ENCODE results near the gene LBX1.
"Not testable (repeated sequence)": the region's sequence is repeated elsewhere in the genome, so short reads cannot be mapped to it uniquely, and the experiment has no call there.

The LBX1 gene

DNA sequence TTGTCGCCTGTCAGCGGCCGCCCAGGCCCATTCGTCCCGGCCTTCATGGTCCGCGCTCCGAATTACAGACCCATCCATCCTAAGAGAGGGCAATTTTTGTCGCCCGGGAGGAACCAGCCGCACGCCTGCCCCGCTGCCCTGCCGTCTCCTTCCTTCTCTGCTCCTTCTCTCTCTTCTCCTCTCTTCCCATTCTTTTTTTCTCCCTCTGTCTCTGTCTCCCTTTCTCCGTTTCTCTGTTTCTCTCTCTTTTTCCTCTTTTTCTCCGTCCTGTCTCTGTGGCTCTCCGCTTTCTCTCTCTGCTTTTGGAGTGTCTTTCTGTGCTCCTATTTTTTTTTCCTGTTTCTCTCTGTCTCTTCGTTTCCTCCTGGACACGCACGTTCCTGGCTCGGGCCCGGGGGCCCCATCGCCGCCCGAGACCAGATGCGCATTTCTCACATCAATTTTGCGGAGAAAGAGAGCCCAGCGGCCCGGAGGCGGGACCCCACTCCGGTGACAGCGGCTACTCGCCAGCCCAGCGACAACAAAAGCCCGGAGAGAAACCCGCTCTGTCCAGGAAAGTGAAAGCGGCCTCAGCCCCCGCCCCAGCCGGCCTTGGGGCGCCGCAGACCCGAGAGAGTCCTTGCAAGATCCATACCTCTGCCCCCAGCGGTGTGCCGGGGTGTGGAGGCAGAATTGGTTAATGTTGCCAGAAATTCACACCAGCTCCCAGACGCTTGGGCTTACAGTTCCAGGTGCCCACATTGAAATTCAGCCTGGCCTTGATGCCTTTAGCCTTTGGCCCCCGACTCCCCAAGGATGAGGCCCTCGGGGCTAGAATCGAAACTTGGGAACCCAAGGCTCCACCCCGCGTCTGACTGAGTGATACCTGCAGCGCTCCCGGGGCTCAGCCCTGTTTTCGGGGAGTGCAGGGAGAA lies 4.1 kb downstream of the LBX1 start:
- DNase-seq = no peak

DNA sequence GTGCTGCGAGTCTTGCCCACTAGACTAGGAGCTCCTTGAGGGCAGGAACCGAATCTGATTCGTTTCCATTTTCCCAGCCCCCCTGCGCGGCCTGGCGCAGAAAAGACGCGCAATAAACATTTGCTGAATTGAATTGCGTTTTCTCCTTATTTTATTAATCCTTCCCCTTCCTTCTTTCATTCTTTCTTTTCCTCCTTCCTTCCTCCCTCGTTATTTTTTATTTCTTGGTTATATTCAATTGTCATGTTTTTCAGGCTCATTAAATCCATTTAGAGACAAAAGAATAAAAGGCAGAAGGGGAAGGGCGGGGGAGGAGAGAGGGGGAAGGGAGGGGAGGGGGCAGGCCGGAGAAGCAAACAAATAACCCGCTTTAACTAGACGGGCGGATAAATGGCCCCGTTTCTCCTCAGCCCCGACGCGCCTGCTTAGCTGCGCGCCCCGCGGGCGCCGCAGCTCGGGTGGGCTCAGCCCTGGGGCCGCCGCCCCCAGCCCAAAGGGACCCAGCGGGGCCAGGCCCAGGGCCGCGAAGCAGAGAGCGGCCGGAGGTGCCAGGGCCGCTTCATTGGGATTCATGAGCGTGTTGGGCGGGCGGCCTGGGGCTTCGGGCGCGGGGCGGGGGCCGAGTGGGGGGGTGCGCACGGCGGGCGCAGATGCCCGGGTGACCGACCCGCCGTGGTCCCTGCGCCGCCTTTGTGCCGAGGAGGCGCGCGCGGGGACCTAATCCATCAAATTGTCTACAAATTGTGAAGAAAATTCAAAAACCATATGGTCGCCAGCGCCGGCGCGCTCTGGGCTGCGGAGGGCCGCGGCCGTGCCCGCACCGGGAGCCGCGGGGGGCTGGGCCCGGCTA lies 5.0 kb downstream of the LBX1 start:
- no peak for DNase-seq

DNA sequence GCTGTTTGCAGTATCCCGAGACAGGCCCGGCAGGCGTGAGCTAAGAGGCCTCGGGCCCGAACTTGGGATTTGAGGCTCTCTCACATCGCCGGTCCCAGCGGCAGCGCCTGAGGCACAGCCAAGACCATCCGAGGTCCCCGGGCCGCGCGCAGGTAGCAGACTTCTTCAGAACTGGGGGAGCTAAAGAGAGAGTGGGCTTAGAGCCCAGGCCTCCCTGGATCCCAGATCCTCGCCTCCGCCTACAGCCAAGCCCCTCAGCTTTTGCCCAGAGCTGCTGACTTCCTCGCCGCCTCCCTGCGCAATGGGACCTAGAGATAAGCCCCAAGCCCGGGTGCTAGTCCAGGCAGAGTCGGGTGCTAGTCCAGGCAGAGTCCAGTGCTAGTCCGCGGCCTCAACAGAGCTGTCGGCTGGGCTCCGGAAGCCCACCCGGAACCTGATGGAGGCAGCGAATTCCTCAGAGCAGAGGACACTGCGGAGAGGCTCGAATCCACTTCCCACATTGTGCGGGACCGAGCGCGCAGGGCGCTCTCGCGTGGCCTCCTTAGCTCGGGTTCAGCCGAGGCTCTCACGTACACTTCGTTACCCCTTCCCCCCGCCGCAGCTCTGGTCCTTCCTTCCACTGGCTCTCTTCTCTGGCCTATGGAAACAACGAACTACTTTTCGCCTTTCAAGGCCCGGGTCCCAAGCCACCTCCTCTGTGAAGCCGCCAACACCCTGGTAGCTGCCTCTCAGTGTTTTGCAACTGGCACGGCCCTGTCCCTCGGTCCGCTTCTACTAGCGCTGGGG lies 5.8 kb downstream of the LBX1 start:
- DNase-seq = no peak

DNA sequence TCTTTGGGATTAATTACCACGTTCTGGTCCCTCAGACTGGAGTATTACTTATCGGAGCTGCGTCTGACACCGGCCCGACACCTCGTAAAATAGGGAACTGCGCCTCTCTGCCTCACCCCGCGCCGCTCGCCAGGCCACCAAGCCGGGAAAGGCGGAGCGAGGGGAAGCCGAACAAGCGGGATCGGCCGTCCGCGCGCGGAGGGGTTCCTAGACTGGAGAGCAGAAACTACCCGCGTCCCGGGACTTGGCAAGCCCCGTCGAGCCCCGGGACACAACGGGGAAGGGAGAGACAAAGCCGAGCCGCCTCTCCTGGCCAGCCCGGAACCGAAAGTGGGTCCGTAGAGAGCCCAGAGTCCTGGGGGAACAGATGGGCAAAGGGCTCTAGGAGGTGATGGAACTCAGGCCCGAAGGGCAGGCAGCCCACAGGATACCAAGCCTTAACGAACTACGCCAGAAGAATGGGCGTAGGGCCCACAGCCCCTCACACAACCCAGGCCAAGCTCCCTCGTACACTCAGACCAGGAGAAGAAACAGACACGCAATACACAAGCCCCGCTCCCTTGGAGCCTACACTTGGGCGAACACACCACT lies 6.5 kb downstream of the LBX1 start:
- DNase-seq = peak; percentile 5

DNA sequence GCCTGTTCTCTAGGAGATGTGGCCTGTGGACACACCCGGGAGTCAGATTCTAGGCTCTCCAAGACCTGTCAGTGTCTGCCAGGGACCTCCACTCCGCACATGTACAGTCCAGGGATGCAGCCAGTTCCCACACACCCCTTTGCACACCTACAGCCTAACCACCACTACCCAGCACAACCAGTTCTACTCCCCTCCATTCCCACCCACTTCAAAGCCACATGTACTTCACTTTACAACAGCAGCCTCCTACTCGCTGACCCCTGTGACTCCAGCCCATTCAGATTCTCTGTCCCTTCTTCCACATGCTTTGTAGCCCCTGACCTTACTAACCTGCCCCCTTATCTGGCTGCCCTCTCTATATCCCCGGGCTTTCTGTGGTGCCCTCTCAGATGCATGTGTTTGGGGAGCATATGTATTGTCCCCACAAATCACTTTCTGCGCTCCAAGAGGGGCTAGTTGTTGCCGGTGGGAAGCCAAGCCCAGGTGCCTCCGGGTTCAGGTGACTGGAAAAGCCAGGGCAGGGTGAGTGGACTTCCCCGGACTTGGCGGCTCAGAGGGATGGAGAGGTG lies 7.2 kb downstream of the LBX1 start:
- no peak for DNase-seq

DNA sequence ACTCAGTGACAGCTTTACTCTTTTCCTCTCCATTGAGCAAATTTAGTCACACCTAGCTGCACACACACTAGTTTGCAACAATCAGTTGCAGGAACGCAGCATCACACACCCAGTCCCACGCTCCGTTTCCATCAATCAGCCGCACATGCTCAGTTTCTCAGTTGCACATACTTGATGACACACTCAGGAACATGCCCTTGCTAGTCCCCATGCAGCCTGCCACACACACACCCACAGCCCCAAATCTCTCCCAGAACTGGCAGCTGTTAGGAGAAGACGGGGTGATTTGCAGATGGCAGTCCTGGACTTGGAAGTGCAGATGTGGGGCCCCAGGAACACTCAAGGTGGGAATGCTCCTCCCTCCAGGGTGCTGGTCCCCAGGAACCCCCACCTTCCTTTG lies 7.7 kb downstream of the LBX1 start:
- DNase-seq = no peak

DNA sequence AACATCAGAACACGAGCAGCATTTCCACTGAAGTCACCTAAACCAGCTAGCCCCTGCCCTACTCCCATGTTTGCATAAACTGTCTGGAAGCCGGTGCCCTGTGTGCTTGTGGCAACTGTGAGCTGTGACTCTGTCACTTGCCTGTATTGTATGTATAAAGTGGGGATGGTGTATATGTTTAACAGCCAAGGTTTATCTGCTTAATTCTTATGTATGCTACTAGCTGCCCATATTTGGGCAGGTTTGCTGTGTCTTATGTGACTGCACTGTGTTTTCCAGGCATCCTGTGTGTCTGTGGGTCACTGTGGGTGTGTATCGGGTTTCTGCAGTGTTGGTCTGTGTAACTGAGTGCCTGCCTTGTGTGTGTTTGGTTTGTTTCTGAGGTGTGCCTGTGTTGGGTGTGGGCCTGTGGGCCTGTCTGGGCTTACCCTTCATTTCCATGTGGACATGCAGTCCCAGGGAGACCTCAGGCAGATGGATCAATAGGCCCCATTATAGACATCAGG lies 9.3 kb downstream of the LBX1 start:
- DNase-seq = no peak

DNA sequence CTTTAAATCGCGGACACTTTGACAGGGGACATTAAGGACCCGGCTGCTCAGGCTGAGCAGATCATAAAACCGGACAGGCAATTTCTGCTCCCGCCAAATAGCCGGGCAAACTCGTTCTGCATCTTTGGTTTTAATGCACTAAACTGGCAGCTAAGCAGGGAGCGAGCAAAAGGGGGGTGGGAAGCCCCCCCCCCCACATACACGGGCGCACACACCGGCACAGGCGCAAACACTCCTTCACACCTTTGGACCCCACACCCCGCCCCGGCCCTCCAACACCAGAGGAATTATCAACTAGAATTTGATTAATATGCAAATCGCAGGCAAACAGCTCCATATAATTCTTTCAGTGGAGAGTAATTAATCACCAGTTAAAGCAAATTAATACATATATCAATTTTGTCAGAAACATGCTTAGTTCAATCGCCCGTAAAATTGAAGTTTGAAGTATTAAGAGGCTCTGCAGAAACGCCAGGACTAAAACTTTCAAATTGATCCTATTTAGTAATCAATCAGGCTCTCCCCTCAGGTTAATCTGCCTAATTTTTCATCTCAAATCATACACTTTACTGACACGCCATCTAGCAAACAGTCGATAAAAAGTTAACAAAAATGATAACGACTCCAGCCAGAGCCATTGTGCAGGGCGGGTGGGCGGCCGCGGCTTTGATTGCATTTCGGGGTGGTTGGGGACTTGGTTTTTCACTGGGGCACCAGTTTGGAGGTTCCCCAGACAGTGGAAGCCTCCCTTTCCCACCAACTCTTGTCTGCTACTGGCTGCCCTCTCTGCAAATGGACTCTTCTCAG lies 9.9 kb downstream of the LBX1 start:
- DNase-seq = no peak

DNA sequence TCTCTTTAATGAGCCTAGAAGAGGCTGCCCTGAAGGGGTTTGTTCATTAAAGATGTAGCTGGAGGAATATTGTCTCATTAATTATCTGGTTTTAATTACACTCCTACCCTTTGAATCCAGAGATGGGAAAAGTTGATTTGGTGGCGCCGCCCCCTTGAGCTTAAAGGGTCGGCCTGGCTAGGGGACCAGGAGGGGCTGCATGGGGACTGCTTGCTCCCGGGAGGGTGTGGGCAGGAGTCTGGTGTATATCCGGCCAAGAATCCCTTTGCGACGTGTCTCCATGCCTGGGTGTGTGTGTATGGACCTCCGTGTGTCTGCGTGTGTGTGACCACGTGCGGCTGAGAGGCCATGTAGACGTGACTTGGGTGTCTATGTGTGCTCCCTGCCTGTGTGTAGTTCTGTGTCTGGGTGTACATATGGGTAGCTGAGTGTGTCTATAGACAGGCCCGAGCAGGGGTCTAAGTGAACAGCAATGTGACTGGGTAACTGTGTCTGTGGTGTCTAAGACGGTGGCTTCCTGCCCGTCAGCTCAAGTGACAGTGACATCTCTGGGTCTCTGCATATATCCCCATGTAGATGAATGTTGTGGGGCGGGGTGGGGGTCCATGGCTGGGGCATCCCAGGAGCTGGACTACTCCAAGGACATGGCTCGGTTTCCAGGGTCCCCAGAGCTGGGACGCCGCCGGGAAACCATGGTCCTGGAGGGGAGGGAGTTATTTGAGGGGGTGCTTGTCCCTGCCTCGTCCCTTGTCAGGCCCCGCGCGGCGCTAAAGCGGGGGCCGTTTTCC lies 10.7 kb downstream of the LBX1 start:
- DNase-seq = no peak

DNA sequence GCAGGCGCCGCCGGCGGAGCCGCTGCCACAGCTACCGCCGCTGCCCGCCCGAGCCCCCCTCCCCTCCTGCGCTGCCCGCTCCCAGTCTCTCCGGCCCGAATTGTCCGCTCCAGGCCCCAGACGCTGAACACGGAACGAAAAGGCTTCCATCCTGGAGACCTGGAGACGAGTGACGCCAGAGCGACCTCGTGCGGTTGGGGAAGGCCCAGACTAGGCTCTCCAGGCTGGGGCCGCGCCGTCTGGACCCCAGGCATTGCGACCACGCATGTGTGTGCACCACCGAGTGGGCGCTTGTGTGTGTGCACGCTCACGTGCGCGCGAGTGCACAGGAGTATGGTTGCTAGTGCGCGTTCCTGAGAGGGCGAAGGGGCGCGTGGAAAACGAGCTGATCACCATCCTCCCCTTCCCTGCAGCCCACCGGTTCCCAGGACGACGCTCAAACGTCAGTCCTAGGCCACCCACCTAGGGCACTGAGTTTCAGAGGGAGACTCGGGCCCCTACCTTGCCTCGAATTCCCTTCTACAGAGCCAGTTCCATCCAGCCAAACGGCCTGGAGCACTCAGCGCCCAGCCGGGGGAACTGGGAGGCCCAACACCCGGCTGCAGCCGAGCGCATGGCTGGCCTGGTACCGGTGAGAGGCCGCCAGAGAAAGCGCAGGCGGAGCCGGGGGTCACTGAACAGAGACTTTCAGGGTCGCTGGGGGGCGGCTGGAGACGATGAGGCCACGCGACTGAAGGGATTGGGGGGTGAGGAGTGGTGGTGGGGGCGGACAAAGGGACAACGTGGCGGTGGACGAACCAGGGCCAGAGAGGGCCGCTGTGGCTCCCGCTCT lies 11.6 kb downstream of the LBX1 start:
- no peak for DNase-seq

DNA sequence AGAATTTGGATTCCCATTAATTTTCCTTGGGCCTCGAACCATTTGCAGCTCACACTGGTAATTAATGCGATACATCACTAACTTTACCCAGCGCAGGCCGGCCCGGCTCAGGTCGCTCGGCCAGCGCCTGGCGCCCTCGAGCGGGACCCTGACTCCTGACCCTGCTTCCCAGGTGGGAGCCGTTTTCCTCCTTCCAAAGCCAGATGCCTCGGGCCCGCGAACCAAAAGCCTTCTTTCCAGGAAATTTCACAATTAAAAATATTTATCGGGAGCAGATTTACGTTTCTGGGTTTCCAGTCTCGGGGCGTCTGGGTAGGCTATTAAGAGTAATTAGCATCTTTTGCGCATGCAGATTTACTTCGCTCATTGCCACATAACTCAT lies 12.2 kb downstream of the LBX1 start:
- no peak for DNase-seq

DNA sequence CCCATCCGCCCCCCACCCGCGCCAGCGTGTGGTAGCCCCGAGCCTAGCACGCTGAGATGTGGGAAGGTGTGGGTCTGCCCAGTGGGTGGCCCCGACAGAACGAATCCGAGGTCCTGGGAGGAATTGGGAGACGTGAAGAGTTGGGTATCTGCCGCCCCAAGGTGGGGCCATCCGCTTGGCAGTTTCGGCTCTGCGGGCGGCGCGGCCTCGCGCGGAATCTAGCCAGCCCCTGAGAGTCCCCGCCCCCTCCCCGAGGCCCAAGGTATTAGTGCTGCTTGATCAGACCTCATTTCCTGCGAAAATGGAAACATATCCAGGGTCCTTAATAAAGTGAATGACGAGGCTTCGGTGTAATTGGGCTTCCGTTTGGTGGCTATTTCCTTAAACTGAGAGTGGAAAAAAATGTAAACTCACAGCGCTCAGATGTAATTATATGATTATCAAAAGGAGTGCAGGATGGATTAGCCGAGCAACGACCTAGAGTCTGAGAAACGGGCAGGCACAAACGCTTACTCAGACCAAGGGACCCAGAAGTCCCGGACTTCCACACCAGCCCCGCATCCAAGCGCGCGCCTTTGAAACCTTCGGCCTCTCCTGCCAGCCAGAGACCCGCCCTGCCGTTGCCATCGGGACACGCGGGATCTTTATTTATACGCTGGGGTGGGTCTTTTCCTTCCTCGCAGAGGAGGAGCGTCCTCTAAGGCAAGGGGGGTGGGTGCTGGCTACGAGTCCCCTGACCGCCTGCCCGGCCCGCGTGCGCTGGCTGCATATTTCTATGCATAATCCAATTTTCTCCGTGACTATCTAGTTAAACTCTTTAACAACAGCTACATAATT lies 12.8 kb downstream of the LBX1 start:
- DNase-seq = no peak

DNA sequence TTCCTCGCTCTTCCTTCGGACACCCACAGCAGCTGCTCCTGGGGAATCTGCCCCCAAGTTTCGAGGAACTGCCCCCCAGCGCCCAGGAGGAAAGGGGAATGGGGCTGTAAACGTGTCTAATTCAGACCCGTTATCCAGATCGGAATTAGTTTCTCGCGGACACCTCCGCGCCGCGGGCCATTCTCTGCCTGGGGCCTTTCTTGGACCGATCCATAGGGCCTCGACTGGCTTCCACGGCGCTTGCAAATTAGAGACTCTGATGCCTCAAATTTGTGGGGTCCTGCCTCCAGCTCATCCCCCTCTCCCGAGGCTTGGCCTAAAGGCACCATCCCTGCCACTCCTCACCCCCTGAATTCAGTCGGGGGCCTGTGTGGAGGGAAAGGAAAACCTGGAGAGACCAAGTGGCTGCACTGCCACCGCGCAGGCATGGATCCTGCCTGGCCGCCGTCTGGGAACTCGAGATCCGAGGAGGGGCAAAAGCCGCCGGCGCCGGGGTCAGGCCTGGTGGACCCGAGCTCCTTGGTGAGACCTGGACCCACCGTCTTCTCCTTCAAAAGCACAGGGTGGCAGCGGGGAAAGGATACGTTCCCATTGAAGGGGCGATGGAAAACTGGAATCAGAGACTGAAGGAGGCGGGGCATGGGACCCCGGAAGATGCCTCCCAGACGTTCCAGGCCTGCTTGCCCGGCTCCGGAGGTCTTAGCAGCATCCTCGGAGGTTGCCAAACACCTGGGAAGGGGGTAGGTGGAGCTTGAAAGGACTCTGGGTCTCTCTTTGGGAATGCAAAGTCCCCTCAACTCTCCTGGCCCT lies 13.7 kb downstream of the LBX1 start:
- no peak for DNase-seq

DNA sequence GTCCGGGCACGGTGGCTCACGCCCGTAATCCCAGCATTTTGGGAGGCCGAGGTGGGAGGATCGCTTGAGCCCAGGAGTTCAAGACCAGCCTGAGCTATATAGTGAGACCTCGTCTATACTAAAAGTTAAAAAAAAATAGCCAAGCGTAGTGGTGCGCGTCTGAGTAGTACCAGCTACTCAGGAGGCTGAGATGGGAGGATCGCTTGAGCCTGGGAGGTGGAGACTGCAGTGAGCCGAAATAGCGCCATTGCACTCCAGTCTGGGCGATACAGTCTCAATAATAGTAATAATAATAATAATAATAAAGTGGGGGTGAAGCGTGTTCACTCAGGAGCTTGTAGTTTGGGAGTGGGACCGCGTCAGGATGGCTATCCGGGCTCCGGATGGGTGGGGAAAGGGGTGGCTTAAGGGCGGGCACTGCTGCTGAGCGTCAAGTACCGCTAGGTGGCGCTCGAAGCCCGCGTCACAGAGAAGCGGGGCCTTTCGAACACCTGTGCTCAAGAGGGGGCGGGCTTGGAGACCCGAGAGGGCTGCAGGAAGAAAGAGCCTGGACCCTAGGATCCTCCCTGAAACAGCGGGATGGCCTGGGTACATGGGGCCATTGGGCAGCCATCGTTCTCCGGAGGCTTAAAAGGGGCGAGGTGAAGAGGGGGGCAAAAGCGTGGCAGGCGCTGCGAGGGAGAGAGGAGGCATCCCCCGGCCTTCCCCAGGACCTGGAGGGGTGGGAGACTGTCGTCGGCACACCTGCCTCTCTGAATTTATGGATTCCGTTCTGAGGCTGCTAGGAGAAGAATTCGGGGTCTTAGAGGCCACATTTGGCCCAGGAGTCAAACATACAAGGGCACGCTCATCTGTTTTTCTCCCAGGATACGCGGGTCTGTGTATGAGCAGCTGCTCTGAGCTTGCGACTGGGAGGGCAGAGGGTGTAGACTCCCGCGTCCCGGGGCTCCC lies 14.5 kb downstream of the LBX1 start:
- peak; percentile 64 for DNase-seq

DNA sequence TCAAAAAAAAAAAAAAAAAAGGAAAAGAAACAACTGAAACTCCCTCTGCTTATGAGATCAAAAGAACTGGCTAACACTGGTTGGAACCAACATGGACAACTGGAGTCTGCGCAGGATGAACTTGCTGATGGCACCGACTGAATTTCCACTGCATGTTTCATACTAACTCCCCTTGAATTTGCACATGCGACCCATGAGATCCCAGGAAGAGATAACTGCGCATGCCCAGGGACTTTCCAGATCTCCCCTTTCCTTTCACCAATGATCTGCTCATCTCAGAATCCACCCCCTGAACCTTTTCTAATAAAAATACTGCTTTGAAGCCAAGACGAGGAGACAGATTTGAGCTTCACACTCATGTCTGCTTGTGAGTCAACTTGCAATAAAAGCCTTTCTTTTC lies 20.7 kb downstream of the LBX1 start:
- no peak for DNase-seq

DNA sequence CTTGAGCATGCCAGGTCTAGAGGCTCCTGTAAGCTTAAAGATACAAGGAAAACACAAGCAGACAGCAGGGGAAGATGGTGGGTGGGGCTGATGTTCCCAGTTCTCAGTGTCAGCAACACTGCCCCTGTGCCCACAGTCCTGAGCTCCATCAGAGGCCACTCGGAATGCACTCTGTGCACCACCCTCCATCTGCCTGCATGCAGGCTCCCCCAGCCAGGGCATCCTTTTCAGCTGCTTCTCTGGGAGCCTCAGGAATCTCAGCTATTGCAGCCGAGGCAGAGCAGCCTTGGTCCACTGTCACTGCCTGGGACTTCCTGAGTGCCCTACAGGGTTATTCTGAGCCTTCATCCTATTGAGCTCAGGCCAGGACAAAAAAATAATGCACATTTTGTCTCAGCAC lies 22.2 kb downstream of the LBX1 start:
- no peak for DNase-seq

DNA sequence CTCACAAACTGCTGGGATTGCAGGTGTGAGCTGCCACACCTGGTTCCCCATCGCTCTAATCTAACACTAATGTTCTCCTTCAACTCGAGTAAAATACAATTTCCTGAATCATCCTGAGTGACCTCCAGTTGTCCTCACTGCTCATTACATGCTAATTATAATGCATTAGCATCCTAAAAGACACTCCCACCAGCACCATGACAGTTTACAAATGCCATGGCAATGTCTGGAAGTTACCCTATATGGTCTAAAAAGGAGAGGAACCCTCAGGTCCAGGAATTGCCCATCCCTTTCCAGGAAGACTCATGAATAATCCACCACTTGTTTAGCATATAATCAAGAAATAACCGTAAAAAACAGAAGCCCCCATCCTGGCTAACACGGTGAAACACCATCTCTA lies 26.6 kb downstream of the LBX1 start:
- DNase-seq = not testable (repeated sequence)
